H9 (cell line): ENCODE measurements around the gene ARMH3. TPM values are rescaled to one million over a fixed set of nuclear protein-coding genes. Genes with fewer than 3 reads are reported as not detected.

ENCODE experiments used
- DNase-seq: peaks from one replicate; pipeline ENCODE4 v3.0.0-alpha.2; 2017
- H2AFZ ChIP-seq: one replicate; pipeline ENCODE4 v1.6.1; 2013; ENCODE audit warnings: mild to moderate bottlenecking, low read length, control low read depth, moderate library complexity
- H2AK5ac ChIP-seq: 2 replicates; pipeline ENCODE4 v1.6.1; 2013; ENCODE audit warnings: low read length, control low read depth, mixed read lengths; ENCODE audit not compliant: insufficient read length
- H2BK120ac ChIP-seq: one replicate; pipeline ENCODE4 v1.6.1; 2013; ENCODE audit warnings: low read depth, mild to moderate bottlenecking, low read length, control low read depth, inconsistent platforms; ENCODE audit not compliant: poor library complexity, severe bottlenecking
- H2BK12ac ChIP-seq: 2 replicates; pipeline ENCODE4 v1.6.1; 2013; ENCODE audit warnings: low read length, control low read depth, mixed read lengths, low read depth; ENCODE audit not compliant: insufficient read length
- H2BK15ac ChIP-seq: 2 replicates; pipeline ENCODE4 v1.6.1; 2013; ENCODE audit warnings: low read depth, low read length, control low read depth
- H2BK20ac ChIP-seq: one replicate; pipeline ENCODE4 v1.6.1; 2013; ENCODE audit warnings: low read depth, mild to moderate bottlenecking, low read length, control low read depth, inconsistent platforms; ENCODE audit not compliant: poor library complexity, severe bottlenecking
- H2BK5ac ChIP-seq: 2 replicates; pipeline ENCODE4 v1.6.1; 2013; ENCODE audit warnings: low read length, control low read depth, mixed read lengths; ENCODE audit not compliant: insufficient read length
- H3K14ac ChIP-seq: 2 replicates; pipeline ENCODE4 v1.6.1; 2013; ENCODE audit warnings: low read length, control low read depth; ENCODE audit not compliant: insufficient read depth
- H3K18ac ChIP-seq: 2 replicates; pipeline ENCODE4 v1.6.1; 2013; ENCODE audit warnings: low read depth, mild to moderate bottlenecking, mixed read lengths, low read length, control low read depth; ENCODE audit not compliant: insufficient read length
- H3K23ac ChIP-seq: 2 replicates; pipeline ENCODE4 v1.6.1; 2013; ENCODE audit warnings: low read length, control low read depth, mixed read lengths, low read depth; ENCODE audit not compliant: insufficient read length
- H3K23me2 ChIP-seq: 2 replicates; pipeline ENCODE4 v1.6.1; 2013; ENCODE audit warnings: low read depth, mild to moderate bottlenecking, mixed read lengths, low read length, control low read depth; ENCODE audit not compliant: insufficient read length, poor library complexity, severe bottlenecking
- H3K27ac ChIP-seq: 2 replicates; pipeline ENCODE4 v1.5.1; 2013; ENCODE audit warnings: low read length, control low read depth, mixed read lengths, low read depth; ENCODE audit not compliant: insufficient read length
- H3K27me3 ChIP-seq: 2 replicates; pipeline ENCODE4 v1.6.1; 2013; ENCODE audit warnings: low read length, control low read depth, inconsistent platforms; ENCODE audit not compliant: insufficient read depth
- H3K4ac ChIP-seq: 2 replicates; pipeline ENCODE4 v1.6.1; 2013; ENCODE audit warnings: low read depth, mild to moderate bottlenecking, control low read depth, inconsistent platforms, low read length, moderate library complexity
- H3K4me1 ChIP-seq: 2 replicates; pipeline ENCODE4 v1.6.1; 2013; ENCODE audit warnings: low read length, control low read depth, inconsistent platforms; ENCODE audit not compliant: insufficient read depth
- H3K4me2 ChIP-seq: 2 replicates; pipeline ENCODE4 v1.6.1; 2013; ENCODE audit warnings: low read length, control low read depth, mixed read lengths; ENCODE audit not compliant: insufficient read length, insufficient read depth
- H3K56ac ChIP-seq: 2 replicates; pipeline ENCODE4 v1.6.1; 2013; ENCODE audit warnings: low read depth, mild to moderate bottlenecking, mixed read lengths, low read length, control low read depth; ENCODE audit not compliant: insufficient read length
- H3K79me1 ChIP-seq: 2 replicates; pipeline ENCODE4 v1.6.1; 2013; ENCODE audit warnings: low read depth, mild to moderate bottlenecking, moderate library complexity, low read length, control low read depth, inconsistent platforms; ENCODE audit not compliant: insufficient read depth, poor library complexity, severe bottlenecking
- H3K79me2 ChIP-seq: 2 replicates; pipeline ENCODE4 v1.6.1; 2013; ENCODE audit warnings: low read length, control low read depth, inconsistent platforms; ENCODE audit not compliant: insufficient read depth
- H3K9ac ChIP-seq: 2 replicates; pipeline ENCODE4 v1.6.1; 2013; ENCODE audit warnings: low read length, control low read depth, mixed read lengths; ENCODE audit not compliant: insufficient read length; ENCODE audit errors: extremely low read depth
- H3K9me3 ChIP-seq: one replicate; pipeline ENCODE4 v1.6.1; 2013; ENCODE audit warnings: low read depth, low read length, inconsistent platforms; ENCODE audit not compliant: control insufficient read depth
- H3T11ph ChIP-seq: one replicate; pipeline ENCODE4 v1.6.1; 2013; ENCODE audit warnings: mild to moderate bottlenecking, low read length, control low read depth, inconsistent platforms
- H4K20me1 ChIP-seq: one replicate; pipeline ENCODE4 v1.6.1; 2013; ENCODE audit not compliant: control insufficient read depth, insufficient read length, insufficient read depth
- H4K5ac ChIP-seq: 2 replicates; pipeline ENCODE4 v1.6.1; 2013; ENCODE audit warnings: low read depth, mild to moderate bottlenecking, mixed read lengths, low read length, control low read depth; ENCODE audit not compliant: insufficient read length
- H4K8ac ChIP-seq: replicated peaks from 2 replicates; pipeline ENCODE4 v1.6.1; 2013; ENCODE audit warnings: low read length, control low read depth, mixed read lengths, low read depth; ENCODE audit not compliant: insufficient read length
- H4K91ac ChIP-seq: 2 replicates; pipeline ENCODE4 v1.6.1; 2013; ENCODE audit warnings: low read depth, mild to moderate bottlenecking, moderate library complexity, mixed read lengths, low read length, control low read depth; ENCODE audit not compliant: insufficient read length
- H3K27ac Mint-ChIP-seq, 3 experiments: 2 replicates in 2 of 3; 3 replicates in 1 of 3; pipeline ENCODE4 v1.8.0; 2020 to 2021; ENCODE audit warnings: mixed read lengths in 3 of 3, mild to moderate bottlenecking in 1 of 3, moderate library complexity in 1 of 3
- H3K27me3 Mint-ChIP-seq: 2 replicates; pipeline ENCODE4 v1.8.0; 2021; ENCODE audit warnings: low read depth, mild to moderate bottlenecking, moderate library complexity, mixed read lengths
- H3K36me3 Mint-ChIP-seq, 3 experiments: 2 replicates in 2 of 3; 3 replicates in 1 of 3; pipeline ENCODE4 v1.8.0; 2020 to 2021; ENCODE audit warnings: low read depth in 3 of 3, mixed read lengths in 3 of 3; ENCODE audit not compliant: insufficient read depth in 1 of 3
- H3K4me1 Mint-ChIP-seq, 2 experiments: 2 replicates each; pipeline ENCODE4 v1.8.0; 2020; ENCODE audit warnings: mixed read lengths in 2 of 2
- H3K4me3 Mint-ChIP-seq, 2 experiments: 2 replicates in 1 of 2; 3 replicates in 1 of 2; pipeline ENCODE4 v1.8.0; 2020 to 2021; ENCODE audit warnings: mild to moderate bottlenecking in 2 of 2, mixed read lengths in 2 of 2, moderate library complexity in 1 of 2
- H3K9me3 Mint-ChIP-seq, 2 experiments: 2 replicates in 1 of 2; 3 replicates in 1 of 2; pipeline ENCODE4 v1.8.0; 2020; ENCODE audit warnings: mild to moderate bottlenecking in 2 of 2, mixed read lengths in 2 of 2, moderate library complexity in 1 of 2
- CTCF ChIP-seq: fragments of 200-600 bp; sonication (generic); conservative IDR thresholded peaks from 3 replicates; pipeline ENCODE4 v1.8.0; 2021; ENCODE audit warnings: antibody characterized with exemption, mild to moderate bottlenecking
- WGBS: extraction: QIAGEN DNeasy Blood & Tissue Kit; methylation state at CpG from one replicate; pipeline ENCODE4 v1.1.7; 2013; ENCODE audit warnings: missing lambda C conversion rate, low lambda C conversion rate, mixed read lengths; ENCODE audit not compliant: insufficient read length; ENCODE audit errors: extremely low coverage; 5-methylcytosine and 5-hydroxymethylcytosine counted together
- total RNA-seq: library from RNA; stranded (reverse); gene quantifications from 2 replicates; pipeline ENCODE4 v1.2.1, GENCODE V29; 2021

The ARMH3 gene
- total RNA-seq, 1 experiment from 2014 or later: 20.4 TPM

- Histone ChIP-seq H3K4me1 (no peaks in the 10 kb centered on the region), H3K18ac (no peak overlapping the region), H3K27ac (no peak overlapping the region), H4K8ac (no peak overlapping the region), H4K5ac (no peak overlapping the region), H2AK5ac (no peak overlapping the region), H3K56ac (no peak overlapping the region), H3K23ac (no peak overlapping the region), H3K4ac (no peak overlapping the region), H3K9ac (no peak overlapping the region), H2BK5ac (no peak overlapping the region), H2AFZ (no peak overlapping the region), H3K9me3 (no peaks in the 10 kb centered on the region), H2BK120ac (no peak overlapping the region), H3K4me2 (no peak overlapping the region), H4K91ac (no peak overlapping the region), H3K79me1 (no peaks in the 10 kb centered on the region), H3T11ph (no peak overlapping the region), H2BK12ac (no peak overlapping the region), H3K14ac (no peak overlapping the region), H3K79me2 (no peaks in the 10 kb centered on the region), H4K20me1 (no peaks in the 10 kb centered on the region), H3K23me2 (no peaks in the 10 kb centered on the region), H3K27me3 (no peaks in the 10 kb centered on the region), H2BK20ac (no peak overlapping the region), H2BK15ac (no peak overlapping the region)
- no CpG with 5 or more reads among the region's 5 CpGs for WGBS
- Mint-ChIP-seq H3K27me3 (no peaks in the 10 kb centered on the region), H3K4me3 (no peak overlapping the region), H3K4me1 (no peaks in the 10 kb centered on the region), H3K9me3 (no peaks in the 10 kb centered on the region), H3K27ac (no peak overlapping the region), H3K36me3 (peaks cover 14 to 38% (median 30%) of the 10 kb centered on the region in 3 experiments)
- TF ChIP-seq CTCF: peak; percentile 33; the same call in 2 of the 3 replicates
- no peak for DNase-seq
Observed at GRCh38 chr10:102101152-102101551, 45.2 kb upstream of the ARMH3 start.
